Endothelial cell of umbilical vein (primary cell): ENCODE measurements around the gene CCDC9.

Source experiments
- EZH2 ChIP-seq: IDR thresholded peaks from 2 replicates; pipeline ENCODE4 v1.6.1; 2012; ENCODE audit warnings: borderline replicate concordance, low read depth, mild to moderate bottlenecking, moderate library complexity, low read length, inconsistent platforms; ENCODE audit not compliant: severe bottlenecking
- TF ChIP-seq, protein P1 (sequence below), 2 donors: IDR thresholded peaks; 1 replicate in 1 of 2; 2 replicates in 1 of 2; pipeline ENCODE4 v1.5.1; 2011; ENCODE audit warnings: low read length in 2 of 2, mild to moderate bottlenecking in 2 of 2, moderate library complexity in 2 of 2, control low read depth in 1 of 2, inconsistent platforms in 1 of 2, low read depth in 1 of 2; ENCODE audit not compliant: insufficient read depth in 1 of 2; ENCODE audit errors: extremely low read depth in 1 of 2

GRCh38 chr19:47215581-47215980 is 40.7 kb upstream of the CCDC9 start:
- TF ChIP-seq, protein P1, sequence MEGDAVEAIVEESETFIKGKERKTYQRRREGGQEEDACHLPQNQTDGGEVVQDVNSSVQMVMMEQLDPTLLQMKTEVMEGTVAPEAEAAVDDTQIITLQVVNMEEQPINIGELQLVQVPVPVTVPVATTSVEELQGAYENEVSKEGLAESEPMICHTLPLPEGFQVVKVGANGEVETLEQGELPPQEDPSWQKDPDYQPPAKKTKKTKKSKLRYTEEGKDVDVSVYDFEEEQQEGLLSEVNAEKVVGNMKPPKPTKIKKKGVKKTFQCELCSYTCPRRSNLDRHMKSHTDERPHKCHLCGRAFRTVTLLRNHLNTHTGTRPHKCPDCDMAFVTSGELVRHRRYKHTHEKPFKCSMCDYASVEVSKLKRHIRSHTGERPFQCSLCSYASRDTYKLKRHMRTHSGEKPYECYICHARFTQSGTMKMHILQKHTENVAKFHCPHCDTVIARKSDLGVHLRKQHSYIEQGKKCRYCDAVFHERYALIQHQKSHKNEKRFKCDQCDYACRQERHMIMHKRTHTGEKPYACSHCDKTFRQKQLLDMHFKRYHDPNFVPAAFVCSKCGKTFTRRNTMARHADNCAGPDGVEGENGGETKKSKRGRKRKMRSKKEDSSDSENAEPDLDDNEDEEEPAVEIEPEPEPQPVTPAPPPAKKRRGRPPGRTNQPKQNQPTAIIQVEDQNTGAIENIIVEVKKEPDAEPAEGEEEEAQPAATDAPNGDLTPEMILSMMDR (IDR thresholded peaks at IDR 0.05; ENCODE audit: extremely low read depth in 1 of 2, insufficient read depth in 1 of 2, low read depth in 1 of 2, low read length in 2 of 2) = no peak
- no peak for TF ChIP-seq EZH2
